HG03469 (cell line): ENCODE data around the gene OTOP3.
"Not testable (repeated sequence)": the region's sequence is repeated elsewhere in the genome, so short reads cannot be mapped to it uniquely, and the experiment has no call there.

ENCODE experiments used
- ATAC-seq: cut with Tn5 transposase; IDR thresholded peaks from one replicate; pipeline ENCODE4 v1.9.1; 2021; ENCODE audit warnings: mild to moderate bottlenecking, moderate library complexity, moderate number of reproducible peaks; ENCODE audit not compliant: unreplicated experiment

The OTOP3 gene, protein sequence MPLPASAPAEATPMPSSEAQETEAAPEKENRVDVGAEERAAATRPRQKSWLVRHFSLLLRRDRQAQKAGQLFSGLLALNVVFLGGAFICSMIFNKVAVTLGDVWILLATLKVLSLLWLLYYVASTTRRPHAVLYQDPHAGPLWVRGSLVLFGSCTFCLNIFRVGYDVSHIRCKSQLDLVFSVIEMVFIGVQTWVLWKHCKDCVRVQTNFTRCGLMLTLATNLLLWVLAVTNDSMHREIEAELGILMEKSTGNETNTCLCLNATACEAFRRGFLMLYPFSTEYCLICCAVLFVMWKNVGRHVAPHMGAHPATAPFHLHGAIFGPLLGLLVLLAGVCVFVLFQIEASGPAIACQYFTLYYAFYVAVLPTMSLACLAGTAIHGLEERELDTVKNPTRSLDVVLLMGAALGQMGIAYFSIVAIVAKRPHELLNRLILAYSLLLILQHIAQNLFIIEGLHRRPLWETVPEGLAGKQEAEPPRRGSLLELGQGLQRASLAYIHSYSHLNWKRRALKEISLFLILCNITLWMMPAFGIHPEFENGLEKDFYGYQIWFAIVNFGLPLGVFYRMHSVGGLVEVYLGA

DNA sequence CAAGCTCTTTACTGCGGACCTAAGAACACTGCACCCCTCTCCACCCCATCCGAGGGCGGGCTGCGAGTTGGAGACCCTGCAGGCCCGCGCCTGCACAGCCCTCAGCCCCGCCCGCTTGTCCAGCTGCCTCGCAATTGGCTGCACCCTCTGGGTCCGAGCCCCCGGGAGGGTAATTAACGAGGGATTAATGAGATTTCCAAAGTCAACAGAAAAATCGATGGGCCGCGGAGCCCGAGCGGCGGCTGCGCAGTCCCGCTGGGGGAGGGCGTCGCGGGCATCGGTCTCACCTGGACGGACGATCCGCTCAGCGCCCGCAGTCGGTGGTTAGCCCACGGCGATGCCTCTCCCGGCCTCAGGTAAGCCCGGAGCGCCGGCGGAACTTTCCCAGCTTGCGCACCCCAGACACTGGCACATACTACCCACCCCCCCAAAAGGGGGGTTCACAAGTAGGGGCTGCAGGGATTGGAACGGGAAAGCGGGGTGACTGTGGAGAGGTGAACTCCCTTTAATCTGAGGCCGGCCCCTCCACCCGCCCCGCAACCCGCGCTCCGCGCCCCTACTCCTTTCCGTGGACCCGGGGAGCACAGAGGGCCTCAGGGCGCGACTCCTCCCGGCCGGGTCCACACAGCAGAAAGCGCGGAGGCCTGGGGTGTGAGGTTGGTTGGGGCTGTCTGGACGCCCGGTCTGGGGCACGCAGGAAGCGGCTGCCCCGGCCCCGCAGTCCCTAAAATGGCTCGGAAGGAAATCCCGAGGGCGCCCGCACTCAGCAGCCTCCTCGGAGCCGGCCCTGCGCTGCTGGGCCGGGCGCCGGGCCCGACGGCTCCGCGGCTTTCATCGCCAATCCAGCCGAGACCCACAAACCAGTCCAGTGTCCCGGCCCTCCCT lies at the start of gene OTOP3:
TSS of gene OTOP3 (plus strand) at position 314 of the 885 bp plus-strand sequence. CDS start at position 338, 24 bp downstream.
- ATAC-seq, result no peak

DNA sequence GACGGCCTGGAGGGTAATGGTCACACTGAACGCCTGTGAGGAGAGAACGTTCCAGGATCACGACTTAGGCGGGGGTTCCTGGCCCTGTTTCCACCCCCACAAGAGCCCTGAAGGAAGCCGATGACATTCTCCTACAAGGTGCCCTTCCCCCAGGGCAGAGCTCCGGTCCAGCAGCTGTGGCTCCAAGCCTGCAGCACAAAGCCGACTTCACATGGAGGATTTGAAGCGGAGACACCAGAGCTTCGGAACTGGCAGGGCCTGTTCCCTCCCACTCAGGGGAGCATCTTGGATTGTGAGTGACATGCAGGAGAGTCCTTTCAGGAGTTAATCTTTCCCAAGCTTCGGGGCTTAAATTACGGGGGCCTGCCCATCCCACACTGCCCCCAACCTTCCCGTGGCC lies 47.2 kb upstream of the OTOP3 start:
- ATAC-seq, result no peak

DNA sequence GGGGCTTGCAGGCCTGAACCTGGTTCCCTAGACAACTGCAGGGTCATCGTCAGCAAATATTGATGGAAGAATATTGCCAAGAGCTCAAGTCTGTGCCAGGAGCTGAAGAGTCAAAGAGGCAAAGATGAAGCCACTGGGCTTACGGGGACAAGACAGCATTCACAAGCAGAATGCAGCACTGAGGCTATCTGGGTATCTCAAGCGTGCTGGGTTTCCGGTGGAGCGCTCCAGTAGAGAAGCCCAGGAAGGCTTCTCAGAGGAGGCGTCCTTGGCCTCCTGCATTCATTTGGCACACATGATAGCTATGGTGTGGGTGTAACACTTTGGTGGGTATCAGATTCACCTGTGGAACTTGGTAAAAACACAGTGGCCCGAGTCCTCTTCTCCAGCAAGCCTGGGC lies 45.1 kb upstream of the OTOP3 start:
- no peak for ATAC-seq

DNA sequence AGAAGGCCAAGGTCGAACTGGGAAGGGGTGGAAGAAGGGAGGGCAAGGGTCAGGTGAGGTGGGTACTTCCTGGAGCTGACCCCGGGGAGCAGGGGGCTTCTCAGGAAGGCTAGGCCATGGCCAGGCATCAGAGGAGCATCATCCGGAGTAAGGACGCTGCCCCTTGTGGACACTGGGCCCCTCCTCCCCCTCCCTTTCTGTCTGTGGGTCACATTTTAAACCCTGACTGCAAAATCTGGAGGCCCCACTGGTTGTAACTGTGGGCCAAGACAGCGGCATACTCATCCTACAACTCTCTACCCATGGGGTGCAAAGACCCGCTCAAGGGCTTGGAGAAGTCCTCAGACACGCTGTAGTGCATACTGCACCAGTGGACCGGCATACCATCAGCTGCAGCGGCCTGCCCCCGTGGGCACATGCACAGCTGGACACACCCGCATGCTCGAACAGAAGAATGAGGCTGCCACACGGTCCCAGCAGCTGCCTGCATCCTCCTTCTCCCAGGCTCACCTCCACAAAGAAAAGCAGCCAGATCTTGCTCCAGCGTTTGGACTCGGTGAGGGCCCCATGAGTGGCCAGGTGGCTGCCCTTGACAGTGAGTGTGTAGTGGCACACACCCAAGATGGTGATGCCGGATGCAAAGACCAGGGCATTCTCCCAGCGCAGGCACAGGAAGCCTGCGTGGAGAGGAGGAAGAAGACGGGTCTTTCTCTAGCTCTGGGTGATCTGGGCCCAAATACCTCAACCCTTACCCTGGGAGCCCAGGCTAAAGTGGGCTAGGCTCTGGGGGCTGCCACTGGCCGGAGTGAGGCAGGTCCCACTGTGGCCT lies 43.5 kb upstream of the OTOP3 start:
- ATAC-seq, result no peak

DNA sequence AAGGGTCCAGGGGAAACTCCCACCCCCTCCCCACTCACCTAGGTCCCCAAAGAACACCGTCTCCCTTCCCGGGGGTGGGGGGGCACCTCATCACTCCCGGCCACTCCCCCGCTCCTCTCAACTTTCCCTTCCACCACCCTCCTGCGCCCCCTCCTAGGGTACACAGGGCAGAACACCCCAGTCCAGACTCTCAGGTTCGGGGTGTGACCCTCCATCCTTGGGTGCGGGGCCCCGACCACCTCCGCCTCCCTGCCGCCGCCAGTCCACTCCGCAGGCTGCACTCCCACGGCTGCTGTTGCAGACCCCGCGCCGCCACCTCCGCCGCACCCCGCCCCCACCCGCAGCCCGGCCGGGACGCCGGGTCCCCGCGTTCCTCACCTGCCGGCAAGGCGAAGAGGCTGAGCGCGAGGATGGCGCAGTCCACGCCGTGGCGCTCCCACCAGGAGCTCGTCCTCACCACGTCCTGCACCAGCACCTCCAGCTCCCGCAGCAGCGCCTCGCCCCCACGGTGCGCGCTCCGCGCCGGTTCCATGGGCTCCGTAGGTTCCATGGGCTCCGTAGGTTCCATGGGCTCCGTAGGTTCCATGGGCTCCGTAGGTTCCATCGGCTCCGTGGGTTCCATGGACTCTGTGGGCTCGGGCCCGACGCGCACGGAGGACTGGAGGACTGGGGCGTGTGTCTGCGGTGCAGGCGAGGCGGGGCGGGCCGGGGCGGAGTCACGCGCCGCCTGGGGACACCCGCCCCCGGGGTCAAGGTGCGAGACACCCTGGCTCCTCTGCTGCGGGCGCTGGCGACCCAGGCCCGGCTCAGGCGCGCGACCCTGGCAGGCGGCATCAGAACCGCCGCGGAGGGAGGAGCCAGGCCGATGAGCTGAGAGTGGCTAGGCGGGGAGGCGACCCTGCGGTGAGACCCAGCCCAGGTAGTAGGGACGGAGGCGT lies 42.5 kb upstream of the OTOP3 start, which contains the start of gene FADS6:
TSS of gene FADS6 (minus strand) at position 660 of the 938 bp plus-strand sequence. CDS start at position 622, 38 bp downstream.
- no peak for ATAC-seq

DNA sequence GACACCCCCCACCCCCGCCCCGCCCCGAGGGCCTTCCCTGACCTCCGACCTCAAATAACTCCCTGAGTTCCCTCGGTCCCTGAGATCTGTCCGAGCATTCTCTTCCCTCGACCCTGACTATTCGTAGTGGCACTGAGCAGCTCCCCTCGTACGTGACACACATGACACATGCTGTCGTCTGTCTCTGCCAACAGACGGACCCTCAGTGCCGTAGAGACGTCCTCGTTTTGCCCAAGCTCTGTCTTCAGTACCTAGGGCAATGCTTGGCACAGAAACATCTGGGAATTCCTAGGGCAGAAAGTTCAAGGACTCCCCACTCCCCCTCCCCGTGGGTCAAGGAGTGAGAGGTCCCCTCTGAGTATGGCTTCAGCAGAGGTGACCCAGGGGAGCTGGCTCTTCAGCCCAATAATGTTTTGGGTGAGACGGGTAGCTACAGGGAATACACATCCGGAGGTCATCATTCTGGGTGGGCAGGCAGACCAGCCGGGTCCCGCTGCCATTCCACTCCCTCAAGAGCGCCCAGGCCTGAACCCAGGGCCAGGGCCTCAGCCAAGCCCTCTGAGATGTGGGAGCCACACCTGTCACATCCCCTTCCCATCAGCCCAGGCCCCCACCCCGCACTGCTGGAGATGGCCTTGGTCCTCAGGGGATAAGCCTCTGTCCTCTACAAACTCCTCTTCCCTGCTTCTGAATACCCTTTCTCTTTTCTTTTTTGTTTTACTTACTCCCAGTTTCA lies 41.6 kb upstream of the OTOP3 start:
- ATAC-seq, result no peak

DNA sequence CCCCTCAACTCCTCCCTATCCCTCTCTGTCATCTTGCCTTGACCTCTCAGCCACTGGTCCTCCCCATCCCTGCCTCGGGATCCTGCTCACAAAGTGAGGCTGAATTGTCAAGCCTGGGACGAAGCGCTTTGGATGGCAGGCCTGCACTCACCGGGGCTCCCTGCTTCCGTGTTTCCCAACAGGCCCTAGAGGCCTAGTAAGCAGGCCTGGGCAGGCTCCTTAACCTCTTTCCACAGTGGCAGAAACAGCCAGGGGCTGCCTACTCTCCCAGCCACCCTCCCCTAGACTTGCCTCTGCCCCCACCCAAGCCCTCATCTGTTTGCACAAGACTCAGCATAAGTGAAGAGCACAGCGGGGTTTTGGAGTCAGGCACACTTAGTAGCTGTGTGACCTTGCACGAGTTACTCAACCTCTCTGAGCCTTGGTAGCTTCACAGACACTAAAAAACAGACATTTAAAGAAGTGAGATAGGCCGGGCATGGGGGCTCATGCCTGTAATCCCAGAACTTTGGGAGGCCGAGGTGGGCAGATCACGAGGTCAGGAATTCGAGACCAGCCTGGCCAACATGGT lies 37.2 kb upstream of the OTOP3 start:
- ATAC-seq, result no peak

DNA sequence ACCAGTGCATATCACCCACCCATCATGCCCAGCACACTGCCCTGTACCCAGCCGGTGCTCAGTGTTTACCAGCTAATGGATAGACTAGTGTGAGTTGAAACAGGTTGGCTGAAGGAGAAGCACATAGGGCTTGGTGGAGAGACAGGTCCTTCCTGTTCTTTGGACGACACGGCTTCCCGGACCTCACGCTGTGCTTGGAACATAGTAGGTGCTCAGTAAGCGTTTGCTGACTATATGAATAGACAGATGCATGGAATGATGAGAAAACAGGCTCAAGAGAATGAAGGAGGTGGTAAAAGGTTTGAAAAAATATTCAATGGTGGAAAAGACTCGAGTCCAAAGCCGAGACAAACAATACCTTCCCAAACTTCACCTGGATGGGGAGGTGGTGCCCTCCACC lies 35.5 kb upstream of the OTOP3 start:
- no peak for ATAC-seq

DNA sequence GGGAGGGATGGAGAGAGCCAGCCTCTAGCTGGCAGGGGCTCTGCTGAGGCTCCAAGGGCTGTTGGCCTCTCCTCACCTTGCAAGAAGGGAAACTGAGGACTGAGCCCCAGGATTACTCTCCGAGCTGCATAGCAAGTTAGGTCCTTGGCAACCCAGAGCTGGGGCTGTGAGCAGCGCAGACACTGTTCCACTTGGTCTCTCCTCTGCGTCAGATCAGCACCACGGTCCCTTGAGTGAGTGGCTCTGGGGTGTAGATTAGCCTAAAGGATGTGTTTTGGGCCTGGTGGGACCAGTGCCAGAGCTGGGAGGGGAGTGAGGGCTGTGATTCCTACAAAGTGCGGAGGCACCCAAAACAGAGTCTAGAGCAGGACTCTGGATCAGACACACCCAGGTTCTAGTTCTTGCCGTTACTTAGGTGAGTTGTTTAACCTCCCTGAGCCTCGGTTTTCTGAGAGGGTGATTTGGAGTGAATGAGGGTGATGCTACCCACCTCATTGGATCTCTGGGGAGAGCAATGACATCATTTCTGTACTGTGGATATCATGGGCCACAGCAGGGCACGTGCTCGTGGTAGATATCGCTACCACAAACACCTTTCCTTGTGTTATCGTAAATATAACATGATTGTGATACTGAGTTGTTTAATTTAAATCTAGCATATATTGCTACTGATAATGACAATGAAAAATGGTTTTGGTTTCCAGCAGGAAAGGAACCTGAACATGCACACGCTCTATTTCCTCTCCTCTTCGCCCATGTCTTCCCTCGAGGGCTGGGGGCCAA lies 34.2 kb upstream of the OTOP3 start:
- ATAC-seq, result no peak

DNA sequence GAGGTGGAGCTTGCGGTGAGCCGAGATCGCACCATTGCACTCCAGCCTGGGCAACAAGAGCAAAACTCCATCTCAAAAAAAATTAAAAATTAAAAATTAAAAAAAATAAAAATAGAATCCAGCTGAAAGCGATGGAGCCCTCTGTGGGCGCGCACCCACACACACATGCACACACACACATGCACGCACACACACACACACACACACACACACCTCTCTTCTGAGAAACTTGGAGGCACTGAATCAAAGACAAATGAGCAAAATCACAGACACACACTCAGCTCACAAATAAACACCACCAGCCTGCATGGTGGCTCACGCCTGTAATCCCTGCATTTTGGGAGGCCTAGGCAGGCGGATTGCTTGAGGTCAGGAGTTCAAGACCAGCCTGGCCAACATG lies 32.7 kb upstream of the OTOP3 start:
- ATAC-seq, result no peak

DNA sequence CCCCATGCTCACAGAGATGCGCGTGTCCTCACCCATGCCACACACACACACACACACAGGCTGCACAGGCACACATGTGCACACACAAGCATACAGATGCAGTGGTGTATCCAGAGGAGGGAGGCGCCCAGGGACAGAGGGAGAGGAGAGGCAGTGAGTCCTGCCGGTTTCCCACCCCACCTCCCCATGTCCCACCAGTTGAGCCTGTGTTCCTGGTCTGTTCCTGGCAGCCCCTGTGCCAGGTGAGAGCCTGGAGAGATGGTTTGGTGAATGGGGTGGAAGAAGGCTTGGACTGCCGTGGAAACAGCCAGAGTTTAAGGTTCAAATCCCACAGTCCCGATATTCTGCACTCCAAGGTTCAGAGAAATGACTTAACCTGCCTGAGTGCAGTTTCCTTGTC lies 32.0 kb upstream of the OTOP3 start:
- ATAC-seq, result no peak

DNA sequence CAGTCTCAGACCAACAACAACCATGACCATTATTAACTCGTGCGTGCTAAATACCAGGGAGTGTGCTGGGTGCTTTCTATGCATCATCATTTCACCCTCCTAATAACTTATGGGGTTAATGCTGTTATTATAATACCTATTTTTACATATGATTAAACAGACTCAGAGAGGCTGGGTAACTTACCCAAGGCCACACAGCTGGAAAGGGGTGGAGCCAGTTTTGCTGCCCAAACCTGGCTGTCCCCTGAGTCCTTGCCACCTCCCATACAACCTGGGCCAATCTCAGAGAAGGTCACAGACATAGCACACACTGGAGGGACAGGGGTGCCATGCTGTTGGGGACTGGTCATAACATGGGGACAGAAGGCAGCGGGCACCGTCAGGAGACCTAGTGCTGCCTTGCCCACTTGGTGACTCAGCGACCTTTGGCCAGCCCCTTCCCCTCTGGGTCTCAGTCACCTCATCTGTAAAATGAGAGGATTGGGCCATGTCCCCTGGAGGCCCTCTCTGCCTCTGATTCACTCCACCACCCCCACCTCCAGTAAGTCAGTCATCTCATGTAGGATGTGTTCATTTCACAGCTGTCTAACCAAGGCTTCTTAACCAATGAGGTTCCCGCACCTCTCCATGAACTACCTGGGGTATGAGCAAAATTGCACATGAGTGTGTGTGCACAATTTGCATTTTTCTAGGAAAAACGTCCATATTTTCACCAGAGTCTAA lies 30.9 kb upstream of the OTOP3 start:
- no peak for ATAC-seq

DNA sequence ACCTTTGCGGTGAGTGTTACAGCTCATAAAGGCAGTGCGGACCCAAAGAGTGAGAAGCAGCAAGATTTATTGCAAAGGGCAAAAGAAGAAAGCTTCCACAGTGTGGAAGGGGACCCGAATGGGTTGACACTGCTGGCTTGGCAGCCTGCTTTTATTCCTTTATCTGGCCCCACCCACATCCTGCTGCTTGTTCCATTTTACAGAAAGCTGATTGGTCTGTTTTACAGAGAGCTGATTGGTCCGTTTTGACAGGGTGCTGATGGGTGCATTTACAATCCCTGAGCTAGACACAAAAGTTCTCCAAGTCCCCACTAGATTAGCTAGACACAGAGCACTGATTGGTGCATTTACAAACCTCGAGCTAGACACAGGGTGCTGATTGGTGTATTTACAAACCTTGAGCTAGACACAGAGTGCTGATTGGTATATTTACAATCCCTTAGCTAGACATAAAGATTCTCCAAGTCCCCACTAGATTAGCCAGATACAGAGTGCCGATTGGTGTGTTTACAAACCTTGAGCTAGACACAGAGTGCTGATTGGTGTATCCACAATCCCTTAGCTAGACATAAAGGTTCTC lies 29.4 kb upstream of the OTOP3 start:
- ATAC-seq, result not testable (repeated sequence)

DNA sequence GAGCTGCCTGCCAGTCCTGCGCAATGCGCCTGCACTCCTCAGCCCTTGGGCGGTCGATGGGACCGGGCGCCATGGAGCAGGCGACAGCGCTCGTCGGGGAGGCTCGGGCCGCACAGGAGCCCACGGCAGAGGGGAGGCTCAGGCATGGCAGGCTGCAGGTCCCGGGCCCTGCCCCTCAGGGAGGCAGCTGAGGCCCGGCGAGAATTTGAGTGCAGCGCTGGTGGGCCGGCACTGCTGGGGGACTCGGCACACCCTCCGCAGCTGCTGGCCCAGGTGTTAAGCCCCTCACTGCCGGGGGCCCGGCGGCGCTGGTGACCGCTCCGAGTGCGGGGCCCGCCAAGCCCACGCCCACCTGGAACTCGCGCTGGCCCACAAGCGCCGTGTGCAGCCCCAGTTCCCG lies 28.7 kb upstream of the OTOP3 start:
- no peak for ATAC-seq

DNA sequence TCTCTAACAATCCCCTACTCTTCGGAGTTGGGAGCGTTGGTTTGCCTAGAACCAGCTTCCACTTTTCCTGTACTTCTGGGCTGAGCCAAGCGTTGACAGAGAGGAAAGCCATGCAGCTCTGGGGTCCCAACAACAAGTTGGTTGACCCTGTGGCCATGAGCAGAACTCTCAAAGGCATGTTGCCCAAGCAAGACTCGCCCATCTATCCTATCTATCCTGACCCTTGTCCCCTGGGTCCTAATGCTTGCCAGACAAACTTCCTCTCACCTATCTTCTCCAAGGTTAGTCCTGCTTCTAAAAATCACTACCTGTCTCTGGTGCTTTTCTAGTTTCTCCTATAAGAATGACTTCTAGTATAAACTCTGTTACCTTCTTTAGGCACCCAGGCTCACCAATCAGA lies 26.6 kb upstream of the OTOP3 start:
- not testable (repeated sequence) for ATAC-seq

DNA sequence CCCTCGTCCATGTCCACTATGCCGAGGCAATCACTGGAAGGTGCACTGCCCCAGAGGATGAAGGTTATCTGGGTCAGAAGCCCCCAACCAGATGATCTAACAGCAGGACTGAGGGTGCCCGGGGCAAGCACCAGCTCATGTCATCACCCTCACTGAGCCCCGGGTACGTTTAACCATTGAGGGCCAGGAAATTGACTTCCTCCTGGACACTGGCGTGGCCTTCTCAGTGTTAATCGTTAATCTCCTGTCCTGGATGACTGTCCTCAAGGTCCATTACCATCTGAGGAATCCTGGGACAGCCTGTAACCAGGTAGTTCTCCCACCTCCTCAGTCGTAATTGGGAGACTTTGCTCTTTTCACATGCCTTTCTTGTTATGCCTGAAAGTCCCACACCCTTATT lies 24.3 kb upstream of the OTOP3 start:
- not testable (repeated sequence) for ATAC-seq
